Liver (tissue), 9 donors: ENCODE data around the gene PCAT6. TPM values are rescaled to one million over a fixed set of nuclear protein-coding genes. Genes with fewer than 3 reads are reported as not detected.
"Not testable (repeated sequence)": the region's sequence is repeated elsewhere in the genome, so short reads cannot be mapped to it uniquely, and the experiment has no call there.

Experiments
- DNase-seq: peaks from one replicate; pipeline ENCODE4 v3.0.0-alpha.2; 2017; ENCODE audit warnings: low spot score
- H3K27ac ChIP-seq, 2 donors: one replicate each; pipeline ENCODE4 v1.7.0; 2013; ENCODE audit warnings: inconsistent platforms in 2 of 2, low read length in 2 of 2, control low read depth in 1 of 2, low read depth in 1 of 2, mild to moderate bottlenecking in 1 of 2
- H3K27me3 ChIP-seq, 4 donors: one replicate each; pipeline versions ENCODE4 v1.6.1 to v1.7.0; 2013; ENCODE audit warnings: low read length in 3 of 4, inconsistent platforms in 1 of 4, mild to moderate bottlenecking in 1 of 4, moderate library complexity in 1 of 4; ENCODE audit not compliant: control insufficient read depth in 4 of 4, insufficient read depth in 4 of 4
- H3K36me3 ChIP-seq, 4 donors: one replicate each; pipeline versions ENCODE4 v1.6.1 to v1.7.0; 2013; ENCODE audit warnings: low read length in 3 of 4, mild to moderate bottlenecking in 3 of 4, low read depth in 1 of 4, moderate library complexity in 1 of 4; ENCODE audit not compliant: control insufficient read depth in 4 of 4, insufficient read depth in 3 of 4
- H3K4me1 ChIP-seq, 4 donors: one replicate each; pipeline versions ENCODE4 v1.6.1 to v1.7.0; 2013; ENCODE audit warnings: low read length in 3 of 4, mild to moderate bottlenecking in 3 of 4, moderate library complexity in 1 of 4; ENCODE audit not compliant: control insufficient read depth in 4 of 4, insufficient read depth in 4 of 4
- H3K4me3 ChIP-seq, 3 donors: one replicate each; pipeline versions ENCODE4 v1.6.1 to v1.7.0; 2013; ENCODE audit warnings: low read length in 3 of 3, control low read depth in 1 of 3, low read depth in 1 of 3, mild to moderate bottlenecking in 1 of 3
- H3K9ac ChIP-seq, 2 donors: one replicate each; pipeline ENCODE4 v1.7.0; 2013; ENCODE audit warnings: low read length in 2 of 2, mild to moderate bottlenecking in 2 of 2, moderate library complexity in 2 of 2, control low read depth in 1 of 2, low read depth in 1 of 2
- H3K9me3 ChIP-seq, 4 donors: one replicate each; pipeline versions ENCODE4 v1.6.1 to v1.7.0; 2013; ENCODE audit warnings: low read length in 3 of 4; ENCODE audit not compliant: control insufficient read depth in 4 of 4
- FOXA2 ChIP-seq: IDR thresholded peaks from 2 replicates; pipeline ENCODE4 v1.6.1; 2016; ENCODE audit warnings: antibody characterized with exemption
- GABPA ChIP-seq, 2 donors: IDR thresholded peaks in 1 of 2; conservative IDR thresholded peaks in 1 of 2; 2 replicates each; pipeline ENCODE4 v1.6.1; 2016; ENCODE audit warnings: antibody characterized with exemption in 2 of 2, mild to moderate bottlenecking in 1 of 2, moderate library complexity in 1 of 2
- HNF4A ChIP-seq, 2 donors: conservative IDR thresholded peaks; 2 replicates each; pipeline ENCODE4 v1.6.1; 2016; ENCODE audit warnings: antibody characterized with exemption in 2 of 2, mild to moderate bottlenecking in 2 of 2
- HNF4G ChIP-seq: IDR thresholded peaks from 2 replicates; pipeline ENCODE4 v1.6.1; 2016; ENCODE audit warnings: antibody characterized with exemption
- JUND ChIP-seq, 2 donors: IDR thresholded peaks; 2 replicates each; pipeline ENCODE4 v1.6.1; 2016; ENCODE audit warnings: antibody characterized with exemption in 2 of 2
- NR2F2 ChIP-seq: IDR thresholded peaks from 2 replicates; pipeline ENCODE4 v1.6.1; 2016; ENCODE audit warnings: antibody characterized with exemption
- RAD21 ChIP-seq, 2 donors: IDR thresholded peaks; 2 replicates each; pipeline ENCODE4 v1.6.1; 2016; ENCODE audit warnings: antibody characterized with exemption in 2 of 2, mild to moderate bottlenecking in 2 of 2
- RXRA ChIP-seq, 2 donors: IDR thresholded peaks; 2 replicates each; pipeline ENCODE4 v1.6.1; 2017 to 2018; ENCODE audit warnings: antibody characterized with exemption in 2 of 2, mild to moderate bottlenecking in 1 of 2
- TAF1 ChIP-seq: conservative IDR thresholded peaks from 2 replicates; pipeline ENCODE4 v1.6.1; 2016; ENCODE audit warnings: antibody characterized with exemption, mild to moderate bottlenecking
- YY1 ChIP-seq: IDR thresholded peaks from 2 replicates; pipeline ENCODE4 v1.6.1; 2016; ENCODE audit warnings: antibody characterized with exemption, mild to moderate bottlenecking
- WGBS: extraction: QIAGEN DNeasy Blood & Tissue Kit; methylation state at CpG from one replicate; pipeline ENCODE4 v1.1.7; 2013; 5-methylcytosine and 5-hydroxymethylcytosine counted together
- polyA plus RNA-seq, 2 donors: library from polyadenylated mRNA; stranded (reverse) in 1 of 2; unstranded in 1 of 2; fragments of 200-250 nt in 1 of 2; fragments of >200 nt in 1 of 2; fragmentation: Nextera tagmentation in 1 of 2; extraction: Ambion mirVana in 1 of 2; gene quantifications; one replicate each; pipeline versions ENCODE4 v1.2.1 to v1.2.3, GENCODE V29; 2013 to 2015
- total RNA-seq, 2 donors: library from RNA; depleted of rRNA; stranded (reverse); fragments of >200 nt; gene quantifications; one replicate each; pipeline ENCODE4 v1.2.3, GENCODE V29; 2014
- TF ChIP-seq, protein P1 (sequence below): fragments of 150-350 bp; IDR thresholded peaks from 2 replicates; pipeline ENCODE4 v1.5.1; 2017; ENCODE audit warnings: improper control_type of control experiment, low read depth, low read length; ENCODE audit not compliant: missing input control
- TF ChIP-seq, protein P2 (sequence below): IDR thresholded peaks from 2 replicates; pipeline ENCODE4 v1.6.1; 2016; ENCODE audit warnings: antibody characterized with exemption
- TF ChIP-seq, protein P3 (sequence below): IDR thresholded peaks from 2 replicates; pipeline ENCODE4 v1.6.1; 2016; ENCODE audit warnings: antibody characterized with exemption
- TF ChIP-seq, protein P4 (sequence below): IDR thresholded peaks from 2 replicates; pipeline ENCODE4 v1.6.1; 2016; ENCODE audit warnings: antibody characterized with exemption, mild to moderate bottlenecking
- donor health status: healthy.
- donor health status: healthy.
- donor health status: healthy.
- donor health status: healthy.
- donor health status: healthy.

Gene PCAT6
- total and polyA plus RNA-seq, 4 donors = 0.23 to 1.2 TPM; not detected in 2

DNA sequence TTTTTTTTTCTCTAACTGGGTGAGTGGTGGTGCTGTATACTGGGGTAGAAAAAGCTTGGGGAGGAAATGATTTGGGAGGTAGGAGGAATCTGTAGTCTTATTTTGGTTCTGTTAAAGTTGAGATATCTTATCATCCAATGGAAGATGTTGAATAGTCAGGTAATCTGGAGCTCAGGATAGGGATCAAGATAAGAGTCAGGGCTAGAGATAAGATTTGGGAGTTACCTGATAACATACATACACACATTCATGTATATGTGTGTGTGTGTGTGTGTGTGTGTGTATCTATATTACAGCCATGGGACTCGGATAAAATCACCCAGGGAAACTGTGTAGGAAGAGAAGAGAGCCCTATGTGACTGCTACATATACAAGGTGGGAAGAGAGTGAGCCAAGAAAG is 8.1 kb downstream of the PCAT6 start:
- Histone ChIP-seq H3K27me3 (peaks cover 0 to 3% (median 0%) of the 10 kb centered on the region in 4 donors), H3K4me1 (no peaks in the 10 kb centered on the region), H3K4me3 (no peak overlapping the region), H3K27ac (no peak overlapping the region), H3K9me3 (no peaks in the 10 kb centered on the region), H3K36me3 (no peaks in the 10 kb centered on the region), H3K9ac (no peak overlapping the region)
- no peak for DNase-seq
- 57% methylated on average over 1 of the region's 1 CpG for WGBS
- TF ChIP-seq RAD21 (IDR thresholded peaks at IDR 0.05) = no peak

DNA sequence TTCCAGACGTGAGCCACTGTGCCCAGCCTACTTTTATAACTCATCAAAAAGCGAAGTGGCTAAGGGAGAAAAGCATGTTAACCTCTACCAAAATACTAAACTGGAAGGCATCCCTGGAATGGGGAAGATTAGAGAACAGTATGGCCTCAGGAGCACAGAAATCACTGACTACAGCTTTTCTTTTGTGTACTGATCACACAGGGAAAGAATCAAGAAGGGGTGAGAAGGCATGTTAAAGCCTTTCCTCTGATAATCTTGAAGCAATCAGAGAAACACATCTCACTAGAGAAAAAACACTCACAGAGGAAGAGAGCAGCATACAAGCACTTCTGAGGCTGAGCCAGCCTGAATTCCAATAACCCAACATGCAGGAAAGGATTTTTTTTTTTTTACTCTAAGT is 10.7 kb downstream of the PCAT6 start:
- DNase-seq = no peak
- no peak for TF ChIP-seq NR2F2

DNA sequence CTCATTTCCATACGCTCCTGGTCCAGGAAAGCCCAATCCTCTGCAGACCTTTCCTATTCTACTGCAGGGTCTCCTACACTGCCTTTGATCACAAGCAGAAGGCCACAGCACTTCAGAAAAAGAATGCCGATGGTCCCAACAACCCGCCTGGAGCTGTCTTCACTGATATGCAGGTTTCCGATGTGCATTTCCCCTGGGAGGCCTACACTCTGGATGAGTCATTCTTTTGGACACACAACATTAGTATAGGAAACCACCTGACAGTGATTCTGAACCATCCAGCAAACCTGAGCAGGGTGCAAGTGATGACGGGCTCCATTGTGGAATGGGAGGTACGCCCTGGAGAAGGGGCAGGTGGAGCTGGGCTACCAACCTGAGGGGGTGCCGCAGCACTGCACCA is 15.0 kb downstream of the PCAT6 start:
- no peak overlapping the region for H3K4me3 ChIP-seq
- no peak overlapping the region for H3K9ac ChIP-seq
- WGBS = 94% methylated on average over 7 of the region's 7 CpGs
- no peak overlapping the region for H3K27ac ChIP-seq
- TF ChIP-seq JUND (IDR thresholded peaks at IDR 0.05) = no peak
- no peak for TF ChIP-seq YY1
- TF ChIP-seq FOXA2 = no peak
- no peak for TF ChIP-seq HNF4G
- no peak for TF ChIP-seq TAF1
- TF ChIP-seq RAD21 (IDR thresholded peaks at IDR 0.05) = no peak
- TF ChIP-seq, protein P1, sequence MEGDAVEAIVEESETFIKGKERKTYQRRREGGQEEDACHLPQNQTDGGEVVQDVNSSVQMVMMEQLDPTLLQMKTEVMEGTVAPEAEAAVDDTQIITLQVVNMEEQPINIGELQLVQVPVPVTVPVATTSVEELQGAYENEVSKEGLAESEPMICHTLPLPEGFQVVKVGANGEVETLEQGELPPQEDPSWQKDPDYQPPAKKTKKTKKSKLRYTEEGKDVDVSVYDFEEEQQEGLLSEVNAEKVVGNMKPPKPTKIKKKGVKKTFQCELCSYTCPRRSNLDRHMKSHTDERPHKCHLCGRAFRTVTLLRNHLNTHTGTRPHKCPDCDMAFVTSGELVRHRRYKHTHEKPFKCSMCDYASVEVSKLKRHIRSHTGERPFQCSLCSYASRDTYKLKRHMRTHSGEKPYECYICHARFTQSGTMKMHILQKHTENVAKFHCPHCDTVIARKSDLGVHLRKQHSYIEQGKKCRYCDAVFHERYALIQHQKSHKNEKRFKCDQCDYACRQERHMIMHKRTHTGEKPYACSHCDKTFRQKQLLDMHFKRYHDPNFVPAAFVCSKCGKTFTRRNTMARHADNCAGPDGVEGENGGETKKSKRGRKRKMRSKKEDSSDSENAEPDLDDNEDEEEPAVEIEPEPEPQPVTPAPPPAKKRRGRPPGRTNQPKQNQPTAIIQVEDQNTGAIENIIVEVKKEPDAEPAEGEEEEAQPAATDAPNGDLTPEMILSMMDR = no peak
- no peak for TF ChIP-seq GABPA (IDR thresholded peaks at IDR 0.05 in 1 of 2, conservative IDR thresholded peaks at IDR 0.05 in 1 of 2)
- TF ChIP-seq, protein P2, sequence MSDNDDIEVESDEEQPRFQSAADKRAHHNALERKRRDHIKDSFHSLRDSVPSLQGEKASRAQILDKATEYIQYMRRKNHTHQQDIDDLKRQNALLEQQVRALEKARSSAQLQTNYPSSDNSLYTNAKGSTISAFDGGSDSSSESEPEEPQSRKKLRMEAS = no peak
- TF ChIP-seq, protein P3, sequence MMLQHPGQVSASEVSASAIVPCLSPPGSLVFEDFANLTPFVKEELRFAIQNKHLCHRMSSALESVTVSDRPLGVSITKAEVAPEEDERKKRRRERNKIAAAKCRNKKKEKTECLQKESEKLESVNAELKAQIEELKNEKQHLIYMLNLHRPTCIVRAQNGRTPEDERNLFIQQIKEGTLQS = no peak
- no peak for TF ChIP-seq RXRA (IDR thresholded peaks at IDR 0.05)
- TF ChIP-seq NR2F2 = no peak
- TF ChIP-seq, protein P4, sequence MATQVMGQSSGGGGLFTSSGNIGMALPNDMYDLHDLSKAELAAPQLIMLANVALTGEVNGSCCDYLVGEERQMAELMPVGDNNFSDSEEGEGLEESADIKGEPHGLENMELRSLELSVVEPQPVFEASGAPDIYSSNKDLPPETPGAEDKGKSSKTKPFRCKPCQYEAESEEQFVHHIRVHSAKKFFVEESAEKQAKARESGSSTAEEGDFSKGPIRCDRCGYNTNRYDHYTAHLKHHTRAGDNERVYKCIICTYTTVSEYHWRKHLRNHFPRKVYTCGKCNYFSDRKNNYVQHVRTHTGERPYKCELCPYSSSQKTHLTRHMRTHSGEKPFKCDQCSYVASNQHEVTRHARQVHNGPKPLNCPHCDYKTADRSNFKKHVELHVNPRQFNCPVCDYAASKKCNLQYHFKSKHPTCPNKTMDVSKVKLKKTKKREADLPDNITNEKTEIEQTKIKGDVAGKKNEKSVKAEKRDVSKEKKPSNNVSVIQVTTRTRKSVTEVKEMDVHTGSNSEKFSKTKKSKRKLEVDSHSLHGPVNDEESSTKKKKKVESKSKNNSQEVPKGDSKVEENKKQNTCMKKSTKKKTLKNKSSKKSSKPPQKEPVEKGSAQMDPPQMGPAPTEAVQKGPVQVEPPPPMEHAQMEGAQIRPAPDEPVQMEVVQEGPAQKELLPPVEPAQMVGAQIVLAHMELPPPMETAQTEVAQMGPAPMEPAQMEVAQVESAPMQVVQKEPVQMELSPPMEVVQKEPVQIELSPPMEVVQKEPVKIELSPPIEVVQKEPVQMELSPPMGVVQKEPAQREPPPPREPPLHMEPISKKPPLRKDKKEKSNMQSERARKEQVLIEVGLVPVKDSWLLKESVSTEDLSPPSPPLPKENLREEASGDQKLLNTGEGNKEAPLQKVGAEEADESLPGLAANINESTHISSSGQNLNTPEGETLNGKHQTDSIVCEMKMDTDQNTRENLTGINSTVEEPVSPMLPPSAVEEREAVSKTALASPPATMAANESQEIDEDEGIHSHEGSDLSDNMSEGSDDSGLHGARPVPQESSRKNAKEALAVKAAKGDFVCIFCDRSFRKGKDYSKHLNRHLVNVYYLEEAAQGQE = no peak
- TF ChIP-seq HNF4A (conservative IDR thresholded peaks at IDR 0.05) = no peak
- no peaks in the 10 kb centered on the region for H3K36me3 ChIP-seq
- no peaks in the 10 kb centered on the region for H3K9me3 ChIP-seq
- H3K27me3 ChIP-seq = no peaks in the 10 kb centered on the region
- DNase-seq = no peak
- H3K4me1 ChIP-seq = no peaks in the 10 kb centered on the region

More for the DNA sequence above, 10.7 kb downstream of the PCAT6 start:
- no peak overlapping the region for H3K9ac ChIP-seq
- no peaks in the 10 kb centered on the region for H3K4me1 ChIP-seq
- H3K36me3 ChIP-seq = no peaks in the 10 kb centered on the region
- H3K4me3 ChIP-seq = no peak overlapping the region
- H3K27me3 ChIP-seq = peaks cover 0 to 3% (median 0%) of the 10 kb centered on the region in 4 donors
- no peaks in the 10 kb centered on the region for H3K9me3 ChIP-seq
- H3K27ac ChIP-seq = no peak overlapping the region
- 81% methylated on average over 2 of the region's 2 CpGs for WGBS

DNA sequence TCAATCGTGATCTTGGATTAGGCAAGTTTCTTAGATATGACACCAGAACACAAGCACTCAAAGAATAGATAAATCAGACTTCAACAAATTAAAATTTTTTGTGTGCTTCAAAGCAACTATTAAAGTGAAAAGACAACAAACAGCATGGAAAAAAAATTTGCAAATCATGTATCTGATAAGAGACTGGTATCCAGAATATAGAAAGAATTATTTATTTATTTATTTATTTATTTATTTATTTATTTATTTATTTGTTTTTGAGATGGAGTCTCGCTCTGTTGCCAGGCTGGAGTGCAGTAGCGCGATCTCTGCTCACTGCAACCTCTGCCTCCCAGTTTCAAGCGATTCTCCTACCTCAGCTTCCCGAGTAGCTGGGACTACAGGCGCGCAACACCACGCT is 18.5 kb downstream of the PCAT6 start:
- not testable (repeated sequence) for H3K4me3 ChIP-seq, H3K4me1 ChIP-seq, H3K9me3 ChIP-seq, DNase-seq, H3K27ac ChIP-seq, H3K9ac ChIP-seq, H3K36me3 ChIP-seq, H3K27me3 ChIP-seq
- 97% methylated on average over 9 of the region's 9 CpGs for WGBS
